ENCODE data around the gene GREB1L.
A peak's percentile ranks its signal among the peaks of the same experiment; 100 is the strongest.

The GREB1L gene

GRCh38 chr18:21386523-21387240, 144.7 kb downstream of the GREB1L start:
- DNase-seq = no peak

DNA sequence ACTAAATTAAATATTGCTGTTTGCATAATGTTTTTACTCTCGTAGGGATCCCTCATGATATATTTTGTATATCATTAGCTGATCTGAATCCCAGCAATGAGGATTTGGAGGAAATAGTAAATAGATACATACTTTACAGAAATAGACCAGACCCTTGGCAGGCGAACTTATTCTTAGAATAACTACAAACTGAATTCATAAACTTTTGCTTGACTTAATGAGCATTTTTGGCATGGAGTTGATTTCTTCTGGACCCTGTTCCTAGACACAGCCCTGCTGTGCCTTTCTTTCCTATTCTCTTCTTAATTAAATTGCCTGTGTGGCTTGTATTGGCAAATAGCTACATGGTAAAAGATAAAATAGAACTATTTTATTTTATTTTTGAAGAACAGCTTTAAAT, 145.9 kb downstream of the GREB1L start:
- DNase-seq = no peak

GRCh38 chr18:21389283-21389682, 147.3 kb downstream of the GREB1L start:
- no peak for DNase-seq

DNA sequence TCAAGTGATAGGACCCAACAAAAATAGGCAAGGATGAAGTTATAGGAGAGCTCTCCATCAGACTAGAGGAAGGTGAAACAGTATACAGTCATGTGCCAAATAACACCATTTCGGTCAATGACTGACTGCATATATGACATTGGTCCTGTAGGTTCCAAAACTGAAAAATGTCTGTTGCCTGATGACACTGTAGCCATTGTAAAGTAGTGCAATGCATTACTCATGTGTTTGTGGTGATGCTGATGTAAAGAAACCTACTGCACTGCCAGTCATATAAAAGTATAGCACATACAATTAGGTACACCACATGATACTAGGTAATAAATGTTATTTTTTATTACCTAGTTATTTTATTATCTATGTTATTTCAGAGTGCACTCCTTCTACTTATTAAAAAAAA, 147.9 kb downstream of the GREB1L start:
- DNase-seq = no peak

- no peak for DNase-seq
These were observed 149.1 kb downstream of the GREB1L start for GRCh38 chr18:21391074-21391673.

DNA sequence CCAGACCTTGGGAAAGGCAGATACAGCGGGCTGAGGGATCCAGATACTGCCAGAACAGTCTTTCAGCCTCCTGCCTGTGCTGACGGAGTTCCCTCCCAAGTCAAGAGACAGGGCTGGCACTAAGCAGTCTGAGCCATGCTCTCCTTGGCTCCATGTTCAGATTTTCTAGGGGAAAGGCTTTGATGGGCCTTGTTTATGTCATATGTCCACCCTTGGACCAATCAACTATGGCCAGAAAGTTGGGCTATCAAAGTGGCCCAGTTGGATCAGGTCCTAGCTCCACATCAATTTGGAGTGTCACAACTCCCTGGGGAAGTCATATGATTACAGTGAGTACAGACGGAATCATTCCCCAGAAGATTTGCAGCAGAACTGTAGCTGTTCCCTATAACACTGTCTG, 152.0 kb downstream of the GREB1L start:
- no peak for DNase-seq

DNA sequence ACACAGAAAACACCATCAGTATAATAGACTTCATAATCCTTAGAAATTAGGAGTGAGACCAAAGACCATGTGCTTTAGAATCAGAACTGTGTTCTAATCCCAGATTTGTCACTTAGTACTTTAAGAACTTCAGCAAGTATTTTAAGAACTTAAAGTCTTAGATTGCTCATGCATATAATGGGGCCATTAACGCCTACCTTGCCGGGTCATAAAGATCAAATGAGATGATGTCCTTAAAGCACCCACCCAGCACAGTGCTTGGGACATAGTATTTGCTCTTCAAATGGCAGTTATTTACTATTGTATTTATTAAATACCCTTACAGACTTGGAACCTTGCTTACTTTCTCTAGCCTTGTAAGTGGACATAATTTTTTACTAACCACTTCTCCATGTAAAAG, 156.1 kb downstream of the GREB1L start:
- DNase-seq = no peak

DNA sequence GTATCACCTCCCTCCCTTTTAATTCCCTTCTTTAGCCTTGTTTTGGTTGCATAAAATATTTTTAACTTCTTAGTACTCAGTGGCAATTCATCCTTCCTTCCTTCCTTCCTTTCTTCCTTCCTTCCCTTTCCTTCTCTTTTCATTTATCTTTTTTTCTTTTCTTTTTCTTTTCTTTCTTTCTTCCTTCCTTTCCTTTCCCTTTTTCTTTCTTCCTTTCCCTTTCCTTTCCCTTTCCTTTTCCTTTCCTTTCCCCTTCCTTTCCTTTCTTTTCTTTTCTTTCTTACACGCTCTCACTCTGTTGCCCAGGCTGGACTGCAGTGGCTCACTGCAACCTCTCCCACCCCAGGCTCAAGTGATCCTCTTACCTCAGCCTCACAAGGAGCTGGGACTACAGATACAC, 160.2 kb downstream of the GREB1L start:
- no peak for DNase-seq

- DNase-seq = no peak
These were observed 162.4 kb downstream of the GREB1L start for GRCh38 chr18:21404426-21404825.

GRCh38 chr18:21406116-21406515, 164.1 kb downstream of the GREB1L start:
- no peak for DNase-seq

GRCh38 chr18:21408681-21409080, 166.6 kb downstream of the GREB1L start:
- no peak for DNase-seq

- no peak for DNase-seq
These were observed 191.4 kb downstream of the GREB1L start for GRCh38 chr18:21433436-21433835.

- DNase-seq = no peak
These were observed 197.4 kb downstream of the GREB1L start for GRCh38 chr18:21439431-21439846.

DNA sequence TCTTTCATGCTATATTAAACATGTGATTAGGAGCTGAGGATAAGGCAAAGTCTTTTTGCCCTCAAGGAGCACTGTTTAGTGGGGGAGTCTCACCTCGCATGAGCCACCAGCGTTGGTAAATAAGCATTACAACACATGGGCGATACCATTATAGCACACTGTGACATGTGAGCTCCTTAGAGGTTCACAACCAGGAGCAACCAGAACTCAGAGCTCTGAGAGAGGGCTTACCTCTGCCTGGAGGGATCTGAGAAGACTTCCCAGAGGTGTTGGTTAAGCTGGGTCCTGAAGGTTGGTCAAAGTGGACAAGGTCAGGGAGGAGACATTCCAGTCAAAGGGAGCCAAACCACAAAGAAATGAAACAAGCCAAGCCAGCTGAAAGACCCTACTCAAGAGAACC, 199.6 kb downstream of the GREB1L start:
- no peak for DNase-seq

- DNase-seq = no peak
These were observed 201.9 kb downstream of the GREB1L start for GRCh38 chr18:21443776-21444464.

GRCh38 chr18:21444465-21445212, 202.6 kb downstream of the GREB1L start:
- DNase-seq = peak in 1 of 2 experiments; percentile 1

GRCh38 chr18:21448299-21448698, 206.3 kb downstream of the GREB1L start:
- no peak for DNase-seq

DNA sequence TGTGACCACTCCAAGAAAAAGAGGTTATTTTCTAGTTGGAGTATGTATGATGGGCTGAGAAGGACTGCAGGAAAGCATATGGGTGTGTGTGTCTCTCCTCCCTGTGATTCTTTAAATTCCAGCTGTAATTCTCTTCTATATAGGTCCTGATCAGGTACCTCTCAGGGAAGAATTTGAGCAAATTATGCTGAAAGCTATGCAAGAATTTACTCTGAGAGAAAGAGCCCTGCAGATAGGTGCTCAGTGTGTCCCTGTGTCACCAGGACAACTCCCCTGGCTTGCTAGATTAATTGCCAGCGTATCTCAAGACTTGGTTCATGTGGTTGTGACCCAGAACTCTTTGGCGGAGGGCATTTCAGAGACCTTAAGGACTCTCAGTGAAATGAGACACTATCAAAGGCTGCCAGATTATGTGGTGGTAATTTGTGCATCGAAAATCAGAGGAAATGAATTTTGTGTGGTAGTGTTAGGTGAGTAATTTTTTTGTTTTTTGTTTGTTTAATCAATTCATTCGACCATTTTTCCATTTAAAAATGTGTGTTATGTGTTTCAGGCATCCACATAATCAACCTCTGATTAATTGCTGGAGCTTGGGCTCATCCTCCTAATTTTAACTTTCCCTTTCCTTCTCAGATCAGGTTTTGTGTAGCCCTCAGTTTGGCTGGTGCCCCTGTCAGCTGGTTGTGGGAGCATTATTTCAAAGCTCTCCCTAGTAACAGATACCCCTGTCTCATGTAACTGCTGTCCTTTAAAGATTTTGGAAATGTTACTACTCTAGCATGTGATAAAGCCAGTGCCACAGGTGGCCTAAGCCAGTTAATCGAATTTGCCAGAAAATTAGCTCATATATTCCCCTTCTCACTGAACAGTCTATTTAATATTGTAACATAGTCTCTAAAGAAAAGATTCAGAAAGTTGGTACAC, 207.6 kb downstream of the GREB1L start:
- no peak for DNase-seq

- DNase-seq = no peak
These were observed 208.5 kb downstream of the GREB1L start for GRCh38 chr18:21450503-21450902.

DNA sequence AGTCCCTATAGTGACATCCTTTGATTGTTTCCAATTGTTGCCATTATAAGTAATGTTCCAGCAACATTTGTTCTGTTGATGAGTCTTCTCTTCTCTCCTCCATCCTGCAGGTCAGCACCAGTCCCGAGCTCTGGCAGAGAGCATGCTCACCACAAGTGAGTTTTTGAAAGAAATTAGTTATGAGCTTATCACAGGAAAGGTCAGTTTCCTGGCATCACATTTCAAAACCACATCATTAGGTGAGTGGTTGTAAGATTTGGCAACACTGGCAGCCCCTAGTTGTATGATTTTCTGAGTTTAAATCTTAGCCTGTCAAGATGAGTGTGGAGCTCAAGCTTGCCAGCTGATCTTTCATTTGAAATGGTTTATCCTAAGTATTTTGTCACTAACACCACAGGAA, 208.9 kb downstream of the GREB1L start:
- DNase-seq = no peak

- DNase-seq = no peak
These were observed 209.8 kb downstream of the GREB1L start for GRCh38 chr18:21451851-21452250.

DNA sequence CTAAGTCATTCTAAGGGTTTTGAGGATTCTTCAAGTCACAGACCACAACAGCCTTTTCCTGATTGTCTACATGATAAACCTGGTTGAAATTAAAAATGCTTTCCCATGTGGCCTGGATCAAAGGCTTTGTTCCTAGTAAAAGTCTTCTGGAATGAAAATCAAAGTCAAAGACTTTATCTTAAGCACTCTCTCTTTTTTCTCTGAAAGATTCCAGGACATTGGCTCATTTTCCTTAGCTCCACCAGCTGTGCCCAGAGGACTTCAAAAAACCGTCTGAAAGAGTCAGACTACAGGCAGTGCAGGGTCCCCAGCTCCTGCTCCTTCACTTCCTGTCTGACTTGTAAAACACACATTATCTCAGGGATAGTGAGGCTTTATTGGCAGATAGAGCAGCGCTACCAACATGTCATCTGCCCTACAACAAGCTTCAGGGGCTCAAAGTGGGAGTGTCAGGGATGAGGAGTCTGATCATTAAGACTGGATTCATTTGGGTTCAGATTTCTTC, 210.3 kb downstream of the GREB1L start:
- DNase-seq = no peak
